HEK293 (cell line): Measurements from ENCODE around the gene PPP3CA.

Experiments used
- CTCF ChIA-PET: fragments of 350-600 bp; formaldehyde crosslinking; extraction: SDS; loops from one replicate; lab custom pipeline; 2021; ENCODE audit warnings: antibody characterized with exemption; lab: Yijun Ruan, JAX
- POLR2A ChIA-PET: fragments of 300-600 bp; formaldehyde crosslinking; extraction: SDS; loops from one replicate; lab custom pipeline; 2020; ENCODE audit warnings: antibody characterized with exemption, inconsistent platforms; lab: Yijun Ruan, JAX
- H3K27ac ChIP-seq: fragments of 200-500 bp; sonication (Bioruptor generic); 2 replicates; pipeline ENCODE4 v1.5.1; 2014; ENCODE audit warnings: low read depth, low read length, control low read depth, inconsistent platforms; ENCODE audit errors: extremely low read depth
- H3K36me3 ChIP-seq, 2 experiments: fragments of 200-500 bp in 1 of 2; sonication (Bioruptor generic) in 1 of 2; 1 replicate in 1 of 2; 2 replicates in 1 of 2; pipeline ENCODE4 v1.5.1; 2014 to 2017; ENCODE audit warnings: inconsistent platforms in 2 of 2, low read length in 2 of 2; ENCODE audit not compliant: control insufficient read depth in 2 of 2, insufficient read depth in 1 of 2
- H3K4me1 ChIP-seq: fragments of 200-500 bp; sonication (Bioruptor generic); 2 replicates; pipeline ENCODE4 v1.5.1; 2014; ENCODE audit warnings: mild to moderate bottlenecking, low read length, inconsistent platforms; ENCODE audit not compliant: control insufficient read depth, insufficient read depth
- H3K4me3 ChIP-seq: 2 replicates; pipeline ENCODE4 v1.5.1; 2011; ENCODE audit warnings: low read depth, mild to moderate bottlenecking, control low read depth, low read length, moderate library complexity
- H3K9me3 ChIP-seq: fragments of 200-500 bp; sonication (Bioruptor generic); 2 replicates; pipeline ENCODE4 v1.5.1; 2014; ENCODE audit warnings: low read depth, low read length, inconsistent platforms; ENCODE audit not compliant: control insufficient read depth, insufficient read depth
- BCL11A ChIP-seq: fragments of 450-650 bp; formaldehyde crosslinking; IDR thresholded peaks from 2 replicates; pipeline ENCODE4 v1.5.1; 2016; ENCODE audit warnings: low read depth, missing biosample characterization, missing genetic modification characterization
- HOXA7 ChIP-seq: sonication (generic); formaldehyde crosslinking; IDR thresholded peaks from 2 replicates; pipeline ENCODE4 v1.8.1; 2022; ENCODE audit warnings: missing genetic modification reagents, borderline replicate concordance
- KLF8 ChIP-seq: fragments of 450-650 bp; formaldehyde crosslinking; IDR thresholded peaks from 2 replicates; pipeline ENCODE4 v1.5.1; 2016; ENCODE audit warnings: missing biosample characterization, missing genetic modification characterization
- KLF9 ChIP-seq: fragments of 450-650 bp; formaldehyde crosslinking; IDR thresholded peaks from 2 replicates; pipeline ENCODE4 v1.5.1; 2016; ENCODE audit warnings: missing biosample characterization, missing genetic modification characterization, low read depth
- TRIM28 ChIP-seq: IDR thresholded peaks from 2 replicates; pipeline ENCODE4 v1.6.1; 2011; ENCODE audit warnings: low read length, control low read depth, borderline replicate concordance
- ZBTB48 ChIP-seq: fragments of 450-650 bp; formaldehyde crosslinking; IDR thresholded peaks from 2 replicates; pipeline ENCODE4 v1.5.1; 2016; ENCODE audit warnings: missing biosample characterization, missing genetic modification characterization
- ZFHX2 ChIP-seq: fragments of 450-650 bp; formaldehyde crosslinking; conservative IDR thresholded peaks from 2 replicates; pipeline ENCODE4 v1.5.1; 2016; ENCODE audit warnings: missing biosample characterization, missing genetic modification characterization
- ZNF133 ChIP-seq: fragments of 450-650 bp; formaldehyde crosslinking; IDR thresholded peaks from 2 replicates; pipeline ENCODE4 v1.5.1; 2016; ENCODE audit warnings: missing biosample characterization, missing genetic modification characterization
- ZNF138 ChIP-seq: fragments of 450-650 bp; formaldehyde crosslinking; IDR thresholded peaks from 2 replicates; pipeline ENCODE4 v1.5.1; 2016; ENCODE audit warnings: missing biosample characterization, missing genetic modification characterization, borderline replicate concordance
- ZNF169 ChIP-seq: fragments of 450-650 bp; formaldehyde crosslinking; IDR thresholded peaks from 2 replicates; pipeline ENCODE4 v1.5.1; 2016; ENCODE audit warnings: missing biosample characterization, missing genetic modification characterization
- ZNF175 ChIP-seq: fragments of 450-650 bp; formaldehyde crosslinking; IDR thresholded peaks from 2 replicates; pipeline ENCODE4 v1.5.1; 2016; ENCODE audit warnings: missing biosample characterization, missing genetic modification characterization
- ZNF19 ChIP-seq: fragments of 450-650 bp; formaldehyde crosslinking; IDR thresholded peaks from 2 replicates; pipeline ENCODE4; 2016; ENCODE audit warnings: missing biosample characterization, missing genetic modification characterization, low read depth
- ZNF239 ChIP-seq: fragments of 450-650 bp; formaldehyde crosslinking; IDR thresholded peaks from 2 replicates; pipeline ENCODE4 v1.5.1; 2016; ENCODE audit warnings: missing biosample characterization, missing genetic modification characterization
- ZNF354C ChIP-seq: fragments of 450-650 bp; formaldehyde crosslinking; IDR thresholded peaks from 2 replicates; pipeline ENCODE4 v1.5.1; 2016; ENCODE audit warnings: missing biosample characterization, missing genetic modification characterization, low read depth, borderline replicate concordance
- ZNF530 ChIP-seq: fragments of 450-650 bp; formaldehyde crosslinking; IDR thresholded peaks from 2 replicates; pipeline ENCODE4 v1.5.1; 2016; ENCODE audit warnings: low read depth, missing biosample characterization, missing genetic modification characterization
- ZNF555 ChIP-seq: fragments of 450-650 bp; formaldehyde crosslinking; conservative IDR thresholded peaks from 2 replicates; pipeline ENCODE4 v1.5.1; 2017; ENCODE audit warnings: missing biosample characterization, mild to moderate bottlenecking, missing genetic modification characterization, inconsistent platforms
- ZNF558 ChIP-seq: fragments of 450-650 bp; formaldehyde crosslinking; IDR thresholded peaks from 2 replicates; pipeline ENCODE4 v1.5.1; 2016; ENCODE audit warnings: missing biosample characterization, missing genetic modification characterization
- ZNF561 ChIP-seq: fragments of 450-650 bp; IDR thresholded peaks from 2 replicates; pipeline ENCODE4 v1.5.1; 2018; ENCODE audit warnings: missing biosample characterization, missing genetic modification characterization, borderline replicate concordance
- ZNF596 ChIP-seq: fragments of 450-650 bp; IDR thresholded peaks from 2 replicates; pipeline ENCODE4 v1.5.0; 2018; ENCODE audit warnings: missing biosample characterization, mild to moderate bottlenecking, missing genetic modification characterization, moderate library complexity
- ZNF610 ChIP-seq: fragments of 450-650 bp; formaldehyde crosslinking; IDR thresholded peaks from 2 replicates; pipeline ENCODE4 v1.5.1; 2016; ENCODE audit warnings: missing biosample characterization, missing genetic modification characterization, borderline replicate concordance
- ZNF76 ChIP-seq: fragments of 450-650 bp; formaldehyde crosslinking; IDR thresholded peaks from 2 replicates; pipeline ENCODE4; 2016; ENCODE audit warnings: low read depth, missing biosample characterization, missing genetic modification characterization, borderline replicate concordance
- ZNF791 ChIP-seq: fragments of 450-650 bp; formaldehyde crosslinking; IDR thresholded peaks from 2 replicates; pipeline ENCODE4 v1.5.1; 2016; ENCODE audit warnings: missing biosample characterization, missing genetic modification characterization
- ZXDB ChIP-seq: fragments of 450-650 bp; formaldehyde crosslinking; IDR thresholded peaks from 2 replicates; pipeline ENCODE4 v1.5.1; 2016; ENCODE audit warnings: missing biosample characterization, missing genetic modification characterization
- TF ChIP-seq, protein P1 (sequence below): fragments of 450-650 bp; formaldehyde crosslinking; IDR thresholded peaks from 2 replicates; pipeline ENCODE4 v1.5.0; 2017; ENCODE audit warnings: missing biosample characterization, missing genetic modification characterization, borderline replicate concordance
- TF ChIP-seq, protein P2 (sequence below): fragments of 450-650 bp; IDR thresholded peaks from 2 replicates; pipeline ENCODE4 v1.5.1; 2018; ENCODE audit warnings: missing biosample characterization, missing genetic modification characterization
- TF ChIP-seq, protein P3 (sequence below): fragments of 450-650 bp; formaldehyde crosslinking; IDR thresholded peaks from 2 replicates; pipeline ENCODE4 v1.5.1; 2016; ENCODE audit warnings: missing biosample characterization, missing genetic modification characterization
- TF ChIP-seq, protein P4 (sequence below): fragments of 450-650 bp; formaldehyde crosslinking; IDR thresholded peaks from 2 replicates; pipeline ENCODE4 v1.5.1; 2016; ENCODE audit warnings: missing biosample characterization, missing genetic modification characterization
- TF ChIP-seq, protein P5 (sequence below): fragments of 450-650 bp; formaldehyde crosslinking; IDR thresholded peaks from 2 replicates; pipeline ENCODE4 v1.5.1; 2017; ENCODE audit warnings: missing biosample characterization, missing genetic modification characterization

PPP3CA gene

DNA sequence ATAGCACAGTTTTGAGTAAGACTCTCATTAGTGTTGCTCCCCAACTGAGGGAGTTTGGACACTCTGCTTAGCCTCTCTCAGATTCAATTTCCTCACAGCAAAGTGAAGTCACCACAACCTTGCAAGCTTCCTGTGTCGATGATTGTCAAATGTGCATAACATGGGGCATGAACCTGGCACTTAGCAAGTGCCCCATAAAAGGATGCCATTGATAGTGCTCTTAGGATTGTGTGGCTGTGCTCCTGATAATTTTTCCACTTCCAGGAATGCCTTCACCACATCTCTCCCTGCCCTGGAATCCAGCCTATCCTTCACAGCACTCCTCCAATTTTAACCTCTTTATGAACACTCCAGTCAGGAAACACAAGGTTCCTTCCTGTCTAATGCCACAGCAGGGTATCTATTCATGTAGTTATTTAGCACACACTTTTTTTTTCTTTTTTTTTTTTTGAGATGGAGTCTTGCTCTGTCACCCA lies 309.4 kb downstream of the PPP3CA start:
- ChIA-PET POLR2A (no interaction called here), CTCF (no interaction called here)
- peaks cover 0 to 6% of the 10 kb centered on the region in 2 experiments; a peak in 1 of 3 replicates for H3K36me3 ChIP-seq
- no peak overlapping the region for H3K4me3 ChIP-seq
- no peaks in the 10 kb centered on the region for H3K9me3 ChIP-seq
- no peak overlapping the region for H3K27ac ChIP-seq
- no peaks in the 10 kb centered on the region for H3K4me1 ChIP-seq
- no peak for TF ChIP-seq ZNF561 (tag by site-specific recombination)
- TF ChIP-seq ZNF558, result no peak
- no peak for TF ChIP-seq ZNF239 (tag by site-specific recombination)
- TF ChIP-seq ZNF530 (tag by site-specific recombination), result no peak
- no peak for TF ChIP-seq ZNF175 (tag by site-specific recombination)
- TF ChIP-seq ZNF138, result no peak
- TF ChIP-seq, protein P1, sequence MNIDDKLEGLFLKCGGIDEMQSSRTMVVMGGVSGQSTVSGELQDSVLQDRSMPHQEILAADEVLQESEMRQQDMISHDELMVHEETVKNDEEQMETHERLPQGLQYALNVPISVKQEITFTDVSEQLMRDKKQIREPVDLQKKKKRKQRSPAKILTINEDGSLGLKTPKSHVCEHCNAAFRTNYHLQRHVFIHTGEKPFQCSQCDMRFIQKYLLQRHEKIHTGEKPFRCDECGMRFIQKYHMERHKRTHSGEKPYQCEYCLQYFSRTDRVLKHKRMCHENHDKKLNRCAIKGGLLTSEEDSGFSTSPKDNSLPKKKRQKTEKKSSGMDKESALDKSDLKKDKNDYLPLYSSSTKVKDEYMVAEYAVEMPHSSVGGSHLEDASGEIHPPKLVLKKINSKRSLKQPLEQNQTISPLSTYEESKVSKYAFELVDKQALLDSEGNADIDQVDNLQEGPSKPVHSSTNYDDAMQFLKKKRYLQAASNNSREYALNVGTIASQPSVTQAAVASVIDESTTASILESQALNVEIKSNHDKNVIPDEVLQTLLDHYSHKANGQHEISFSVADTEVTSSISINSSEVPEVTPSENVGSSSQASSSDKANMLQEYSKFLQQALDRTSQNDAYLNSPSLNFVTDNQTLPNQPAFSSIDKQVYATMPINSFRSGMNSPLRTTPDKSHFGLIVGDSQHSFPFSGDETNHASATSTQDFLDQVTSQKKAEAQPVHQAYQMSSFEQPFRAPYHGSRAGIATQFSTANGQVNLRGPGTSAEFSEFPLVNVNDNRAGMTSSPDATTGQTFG (tag by site-specific recombination), result no peak
- no peak for TF ChIP-seq ZNF19 (tag by site-specific recombination)
- TF ChIP-seq ZNF596 (tag by site-specific recombination), result no peak
- no peak for TF ChIP-seq ZNF354C (tag by site-specific recombination)
- TF ChIP-seq, protein P2, sequence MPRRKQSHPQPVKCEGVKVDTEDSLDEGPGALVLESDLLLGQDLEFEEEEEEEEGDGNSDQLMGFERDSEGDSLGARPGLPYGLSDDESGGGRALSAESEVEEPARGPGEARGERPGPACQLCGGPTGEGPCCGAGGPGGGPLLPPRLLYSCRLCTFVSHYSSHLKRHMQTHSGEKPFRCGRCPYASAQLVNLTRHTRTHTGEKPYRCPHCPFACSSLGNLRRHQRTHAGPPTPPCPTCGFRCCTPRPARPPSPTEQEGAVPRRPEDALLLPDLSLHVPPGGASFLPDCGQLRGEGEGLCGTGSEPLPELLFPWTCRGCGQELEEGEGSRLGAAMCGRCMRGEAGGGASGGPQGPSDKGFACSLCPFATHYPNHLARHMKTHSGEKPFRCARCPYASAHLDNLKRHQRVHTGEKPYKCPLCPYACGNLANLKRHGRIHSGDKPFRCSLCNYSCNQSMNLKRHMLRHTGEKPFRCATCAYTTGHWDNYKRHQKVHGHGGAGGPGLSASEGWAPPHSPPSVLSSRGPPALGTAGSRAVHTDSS, result no peak
- TF ChIP-seq, protein P3, sequence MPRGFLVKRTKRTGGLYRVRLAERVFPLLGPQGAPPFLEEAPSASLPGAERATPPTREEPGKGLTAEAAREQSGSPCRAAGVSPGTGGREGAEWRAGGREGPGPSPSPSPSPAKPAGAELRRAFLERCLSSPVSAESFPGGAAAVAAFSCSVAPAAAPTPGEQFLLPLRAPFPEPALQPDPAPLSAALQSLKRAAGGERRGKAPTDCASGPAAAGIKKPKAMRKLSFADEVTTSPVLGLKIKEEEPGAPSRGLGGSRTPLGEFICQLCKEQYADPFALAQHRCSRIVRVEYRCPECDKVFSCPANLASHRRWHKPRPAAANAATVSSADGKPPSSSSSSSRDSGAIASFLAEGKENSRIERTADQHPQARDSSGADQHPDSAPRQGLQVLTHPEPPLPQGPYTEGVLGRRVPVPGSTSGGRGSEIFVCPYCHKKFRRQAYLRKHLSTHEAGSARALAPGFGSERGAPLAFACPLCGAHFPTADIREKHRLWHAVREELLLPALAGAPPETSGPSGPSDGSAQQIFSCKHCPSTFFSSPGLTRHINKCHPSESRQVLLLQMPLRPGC (tag by site-specific recombination), result no peak
- TF ChIP-seq ZFHX2 (tag by site-specific recombination), result no peak
- no peak for TF ChIP-seq ZNF555 (tag by site-specific recombination)
- TF ChIP-seq ZNF791, result no peak
- TF ChIP-seq KLF9 (tag by site-specific recombination), result no peak
- TF ChIP-seq KLF8 (tag by site-specific recombination), result no peak
- TF ChIP-seq ZNF169 (tag by site-specific recombination), result no peak
- TF ChIP-seq, protein P4, sequence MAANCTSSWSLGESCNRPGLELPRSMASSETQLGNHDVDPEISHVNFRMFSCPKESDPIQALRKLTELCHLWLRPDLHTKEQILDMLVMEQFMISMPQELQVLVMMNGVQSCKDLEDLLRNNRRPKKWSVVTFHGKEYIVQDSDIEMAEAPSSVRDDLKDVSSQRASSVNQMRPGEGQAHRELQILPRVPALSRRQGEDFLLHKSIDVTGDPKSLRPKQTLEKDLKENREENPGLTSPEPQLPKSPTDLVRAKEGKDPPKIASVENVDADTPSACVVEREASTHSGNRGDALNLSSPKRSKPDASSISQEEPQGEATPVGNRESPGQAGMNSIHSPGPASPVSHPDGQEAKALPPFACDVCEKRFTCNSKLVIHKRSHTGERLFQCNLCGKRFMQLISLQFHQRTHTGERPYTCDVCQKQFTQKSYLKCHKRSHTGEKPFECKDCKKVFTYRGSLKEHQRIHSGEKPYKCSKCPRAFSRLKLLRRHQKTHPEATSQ (tag by site-specific recombination), result no peak
- TF ChIP-seq ZXDB (tag by site-specific recombination), result no peak

DNA sequence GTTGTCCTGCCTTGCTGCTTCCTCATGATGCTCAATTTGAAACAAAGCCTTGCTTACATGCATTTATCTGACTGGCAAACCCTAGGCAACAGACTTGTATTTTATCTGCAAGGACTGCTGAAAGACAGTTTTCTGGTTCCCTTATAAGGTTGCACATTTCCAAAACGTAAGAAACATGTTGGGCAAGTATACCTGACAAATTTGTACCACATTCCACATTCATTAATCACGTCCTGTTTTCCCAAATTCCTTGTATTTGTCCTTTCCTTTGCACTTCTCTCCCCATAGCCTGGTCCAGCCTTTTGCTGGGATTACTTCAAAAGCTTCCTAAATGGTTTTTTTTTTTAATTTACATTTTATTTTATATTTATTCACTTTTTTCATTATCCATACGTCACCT lies 310.1 kb downstream of the PPP3CA start:
- Histone ChIP-seq H3K36me3 (peaks cover 0 to 6% of the 10 kb centered on the region in 2 experiments; a peak in 1 of 3 replicates), H3K27ac (no peak overlapping the region), H3K4me1 (no peaks in the 10 kb centered on the region), H3K9me3 (no peaks in the 10 kb centered on the region), H3K4me3 (no peak overlapping the region)
- ChIA-PET POLR2A (no interaction called here), CTCF (no interaction called here)
- TF ChIP-seq, protein P5, sequence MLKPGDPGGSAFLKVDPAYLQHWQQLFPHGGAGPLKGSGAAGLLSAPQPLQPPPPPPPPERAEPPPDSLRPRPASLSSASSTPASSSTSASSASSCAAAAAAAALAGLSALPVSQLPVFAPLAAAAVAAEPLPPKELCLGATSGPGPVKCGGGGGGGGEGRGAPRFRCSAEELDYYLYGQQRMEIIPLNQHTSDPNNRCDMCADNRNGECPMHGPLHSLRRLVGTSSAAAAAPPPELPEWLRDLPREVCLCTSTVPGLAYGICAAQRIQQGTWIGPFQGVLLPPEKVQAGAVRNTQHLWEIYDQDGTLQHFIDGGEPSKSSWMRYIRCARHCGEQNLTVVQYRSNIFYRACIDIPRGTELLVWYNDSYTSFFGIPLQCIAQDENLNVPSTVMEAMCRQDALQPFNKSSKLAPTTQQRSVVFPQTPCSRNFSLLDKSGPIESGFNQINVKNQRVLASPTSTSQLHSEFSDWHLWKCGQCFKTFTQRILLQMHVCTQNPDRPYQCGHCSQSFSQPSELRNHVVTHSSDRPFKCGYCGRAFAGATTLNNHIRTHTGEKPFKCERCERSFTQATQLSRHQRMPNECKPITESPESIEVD, result no peak
- TF ChIP-seq ZBTB48 (no peak), TRIM28 (no peak), ZNF76 (tag by site-specific recombination) (no peak), ZNF133 (tag by site-specific recombination) (no peak), ZNF610 (tag by site-specific recombination) (no peak), HOXA7 (CRISPR knock-in tag) (no peak), BCL11A (tag by site-specific recombination) (no peak)
